Measurements from ENCODE around the gene NOD1.
A peak's percentile ranks its signal among the peaks of the same experiment; 100 is the strongest.

NOD1 gene

DNA sequence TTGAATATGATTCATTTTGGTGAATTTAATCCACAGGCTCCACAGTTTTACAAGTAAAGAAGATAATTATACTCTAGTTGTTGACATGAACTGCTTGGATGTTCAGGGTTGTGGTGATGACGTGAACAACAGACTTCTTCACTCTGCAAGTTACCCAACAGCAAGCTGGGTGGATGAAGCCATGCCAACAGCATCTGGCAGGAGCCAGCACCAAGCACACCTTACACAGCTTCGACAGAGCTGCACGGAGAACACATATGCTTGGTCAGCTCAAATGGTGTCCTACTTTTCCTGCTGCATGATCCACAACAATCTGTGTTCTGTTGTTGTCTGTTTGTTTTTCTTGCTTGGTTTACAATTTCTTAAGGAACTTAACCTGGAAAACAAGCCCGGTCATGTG lies 9.8 kb downstream of the NOD1 start:
- no peak for DNase-seq

DNA sequence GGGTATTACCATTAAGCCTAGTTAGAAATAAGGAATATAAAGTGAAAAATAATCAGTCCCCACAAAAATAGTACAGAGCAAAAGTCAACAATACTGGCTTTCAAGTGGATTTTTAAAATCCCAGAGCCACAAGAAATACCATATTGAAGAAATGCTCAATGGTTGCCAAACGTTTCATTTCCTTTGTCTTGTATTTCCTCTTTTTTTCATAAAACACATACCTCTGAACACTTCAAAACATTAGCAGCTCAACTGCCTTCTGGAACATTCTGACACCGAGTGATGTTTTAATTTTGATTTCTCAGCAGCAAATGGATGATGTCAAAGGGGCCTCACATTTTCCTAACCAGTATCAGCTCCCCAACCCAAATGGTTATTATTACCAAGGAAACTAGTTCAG lies 10.5 kb downstream of the NOD1 start:
- peak in 1 of 2 donors; percentile 34 for DNase-seq

DNA sequence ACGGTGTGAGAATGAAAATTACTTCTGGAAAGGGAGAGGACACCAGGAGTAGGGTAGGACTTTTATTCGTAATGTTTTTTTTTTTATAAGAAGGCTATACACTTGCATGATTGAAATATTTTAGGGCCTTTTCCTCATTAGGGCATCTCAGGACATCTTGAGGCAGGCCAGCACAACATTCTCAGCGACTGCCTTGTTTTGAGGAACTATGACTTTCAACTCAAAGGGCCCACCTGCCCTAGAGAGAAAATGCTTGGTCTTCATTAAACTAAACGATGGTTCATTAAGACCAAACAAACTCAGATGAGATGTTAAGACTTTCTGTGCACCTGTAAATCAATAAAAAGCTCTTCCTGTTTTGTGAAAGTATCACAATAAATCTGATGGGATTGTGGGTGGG lies 11.3 kb downstream of the NOD1 start:
- no peak for DNase-seq

DNA sequence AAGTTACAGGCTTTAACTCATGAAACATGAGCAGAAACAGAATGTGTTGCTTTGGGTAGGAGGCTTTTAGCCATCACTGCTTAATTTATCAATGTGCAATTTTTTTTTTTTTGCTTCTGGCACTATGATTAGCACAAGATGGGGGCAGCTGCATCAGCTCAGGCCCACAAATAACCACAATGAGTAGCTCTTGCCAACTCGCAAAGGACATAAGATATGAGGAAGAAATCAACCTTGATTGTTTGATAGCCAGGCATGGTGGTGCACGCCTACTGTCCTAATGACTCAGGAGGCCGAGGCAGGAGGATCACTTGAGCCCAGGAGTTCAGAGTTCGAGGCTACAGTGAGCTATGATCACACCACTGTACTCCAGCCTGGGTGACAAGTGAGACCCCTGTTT lies 12.3 kb downstream of the NOD1 start:
- DNase-seq: no peak

DNA sequence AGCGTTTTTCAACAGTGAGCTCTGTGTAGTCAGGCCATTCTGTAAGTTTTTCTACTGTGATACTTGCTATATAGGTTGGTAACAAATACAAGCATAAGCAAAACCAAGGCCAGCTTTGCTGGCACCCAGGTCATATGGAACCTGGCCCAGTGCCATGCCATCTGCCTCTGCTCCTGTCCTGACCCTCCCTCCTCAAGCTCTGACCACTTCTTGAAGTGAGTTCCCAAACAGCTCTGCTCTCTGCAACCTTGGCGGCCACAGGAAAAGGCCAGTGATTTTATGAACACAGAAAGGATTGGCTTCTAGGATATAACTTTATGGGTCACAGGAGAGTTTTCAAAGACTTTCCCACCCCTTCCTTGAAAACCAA lies 12.8 kb downstream of the NOD1 start:
- DNase-seq: no peak

DNA sequence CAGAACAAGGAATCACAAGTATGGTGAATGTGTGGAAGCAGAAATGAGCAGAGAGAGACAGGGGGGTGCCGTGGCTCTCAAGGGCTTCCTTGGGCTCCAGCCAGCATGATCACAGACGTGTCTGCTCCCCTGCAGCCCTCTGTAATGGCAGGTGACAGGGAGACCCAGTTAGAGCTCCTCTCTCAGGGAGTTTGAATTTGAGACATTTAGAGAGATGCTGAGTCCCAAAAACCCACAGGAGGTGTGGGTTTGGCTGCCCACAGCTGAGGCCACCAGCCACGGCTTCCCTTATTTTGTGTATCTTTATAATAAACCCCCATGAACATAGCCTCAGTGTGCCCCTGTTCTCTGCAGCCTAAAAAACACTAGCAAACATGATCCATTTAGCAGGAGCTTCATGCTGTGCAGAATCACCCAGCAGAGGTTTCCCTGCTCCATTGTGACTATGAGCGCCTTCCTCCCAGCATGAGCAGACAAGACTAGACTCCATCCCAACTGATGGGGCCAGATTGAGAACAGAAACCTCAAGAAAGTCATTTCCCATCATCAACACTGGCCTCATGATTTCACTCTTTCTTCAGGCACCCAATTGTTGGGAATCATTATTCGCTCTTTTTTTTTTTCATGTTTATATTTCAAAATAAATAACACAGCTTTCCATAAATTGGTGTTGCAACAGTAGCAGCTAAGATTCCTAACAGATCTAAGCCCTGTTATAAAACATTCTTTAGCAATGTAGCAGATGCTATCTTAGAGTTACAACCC lies 13.4 kb downstream of the NOD1 start:
- DNase-seq: no peak

DNA sequence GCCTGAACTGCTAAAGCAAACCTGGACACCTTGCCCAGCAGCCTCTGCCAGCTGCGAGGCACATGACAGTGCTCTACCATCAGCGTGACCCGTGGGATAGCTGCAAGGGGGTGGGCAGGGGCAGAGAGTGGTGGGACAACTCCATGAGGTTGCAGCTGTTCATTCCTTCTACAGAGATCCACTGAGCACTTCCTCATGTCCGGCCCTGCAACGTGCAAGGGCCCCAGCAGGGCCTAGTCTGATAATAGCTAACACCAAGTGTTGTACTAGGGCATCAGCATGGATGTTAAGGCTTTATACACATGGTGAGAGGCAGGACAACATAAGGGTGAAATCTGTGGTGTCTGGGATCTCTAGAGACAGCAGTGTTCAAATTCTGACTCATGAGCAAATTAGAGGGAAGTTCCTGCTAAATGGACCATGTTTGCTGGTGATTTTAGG lies 14.3 kb downstream of the NOD1 start:
- no peak for DNase-seq

DNA sequence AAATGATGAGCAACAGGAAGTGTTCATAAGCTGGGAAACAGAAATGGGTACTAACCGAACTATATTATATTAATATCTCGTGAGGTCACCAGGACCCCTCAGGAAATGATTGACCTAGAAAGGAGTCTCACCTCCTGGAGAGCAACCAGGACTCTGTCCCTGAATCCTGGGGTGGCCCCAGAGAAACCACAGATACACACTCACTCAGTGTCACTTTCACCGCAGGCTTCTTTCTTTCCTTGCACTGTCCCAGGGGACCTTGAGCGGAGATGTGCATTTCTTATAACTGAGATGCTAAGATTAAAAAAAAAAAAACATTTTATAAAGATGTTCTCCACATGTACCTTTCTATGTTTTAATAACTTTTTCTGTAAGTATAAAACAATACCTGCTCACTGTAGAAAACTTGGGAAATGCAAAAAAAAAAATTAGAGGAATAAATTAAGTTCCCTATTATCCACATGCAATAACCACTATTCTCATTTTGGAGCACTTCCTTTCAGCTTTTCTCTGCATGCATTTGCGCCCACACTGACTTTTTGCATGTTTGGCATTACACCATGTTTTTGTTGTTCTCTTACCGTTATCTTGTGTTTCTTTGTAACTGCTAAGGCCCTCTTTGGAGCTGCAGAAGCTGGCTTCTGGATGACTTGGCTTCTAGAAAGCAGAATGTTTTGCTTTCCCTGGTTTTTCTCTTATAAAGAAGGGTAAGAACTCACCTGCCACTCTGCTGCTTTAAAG lies 15.0 kb downstream of the NOD1 start:
- DNase-seq: no peak

DNA sequence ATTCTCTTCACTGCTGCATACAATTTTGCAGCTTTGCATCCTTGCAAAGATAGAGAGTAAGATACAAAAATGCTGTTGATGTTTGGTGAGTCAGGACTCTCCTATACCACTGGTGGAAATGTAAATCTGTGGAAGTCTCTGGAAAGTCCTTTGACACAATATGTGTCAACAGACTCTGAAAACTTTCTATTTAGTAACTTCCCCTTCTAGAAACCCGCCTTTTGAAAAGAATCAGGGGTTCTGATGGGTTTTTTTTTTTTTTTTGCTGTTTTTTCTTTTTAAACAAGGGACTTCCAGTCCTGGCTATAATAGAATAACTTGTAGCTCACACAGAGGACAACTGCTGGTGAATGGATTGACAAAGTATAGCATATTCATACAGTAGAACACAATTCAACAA lies 16.4 kb downstream of the NOD1 start:
- DNase-seq: no peak

DNA sequence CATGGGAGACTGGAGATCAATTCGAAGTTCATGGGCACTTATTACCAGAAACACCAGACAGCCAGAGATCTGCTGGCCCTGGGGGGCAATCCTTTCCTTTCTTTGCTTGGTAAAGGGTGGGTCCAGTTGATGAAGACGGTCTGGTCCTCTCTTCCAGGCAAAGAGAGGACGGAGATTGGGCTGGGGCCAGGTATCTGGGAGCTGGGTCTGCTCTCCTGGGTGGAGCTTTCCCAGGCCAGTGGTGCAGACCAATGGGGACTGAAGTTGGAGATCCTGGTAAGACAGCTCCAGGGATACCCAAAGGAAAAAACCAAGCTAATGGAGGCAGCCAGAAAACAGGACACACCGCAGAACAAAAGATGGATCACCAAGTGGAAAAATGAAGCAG lies 18.3 kb downstream of the NOD1 start:
- DNase-seq: no peak

DNA sequence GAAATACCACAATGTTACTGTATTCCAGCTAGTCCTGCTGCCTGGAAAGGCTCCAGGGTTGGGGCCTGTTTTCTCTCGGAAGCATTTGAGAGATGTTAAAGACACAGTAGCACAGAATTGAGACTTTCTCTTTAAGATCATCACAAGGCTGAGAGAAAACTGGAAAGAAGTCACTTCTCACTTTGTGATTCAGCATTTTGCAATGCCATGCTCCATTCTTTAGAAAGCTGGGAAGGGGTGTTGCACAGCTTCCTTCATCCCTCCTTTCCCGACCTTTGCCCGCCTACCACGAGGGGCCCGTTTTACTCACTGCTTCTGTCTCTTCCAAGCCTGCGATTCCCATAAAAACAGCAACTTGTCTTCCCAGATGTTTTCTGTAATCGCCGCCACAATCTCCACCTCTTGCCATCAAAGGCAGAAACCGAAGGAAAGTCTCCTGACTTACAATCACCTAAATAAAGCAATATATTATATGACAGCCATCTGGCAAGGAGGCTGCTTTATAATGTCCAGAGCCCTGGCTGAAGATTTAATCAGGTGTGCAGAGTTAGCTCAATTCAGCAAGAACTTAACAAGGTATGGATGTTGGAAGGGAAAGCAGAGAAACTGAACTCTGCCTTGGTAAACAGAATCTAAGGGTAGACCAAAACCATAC lies 18.9 kb downstream of the NOD1 start:
- no peak for DNase-seq

DNA sequence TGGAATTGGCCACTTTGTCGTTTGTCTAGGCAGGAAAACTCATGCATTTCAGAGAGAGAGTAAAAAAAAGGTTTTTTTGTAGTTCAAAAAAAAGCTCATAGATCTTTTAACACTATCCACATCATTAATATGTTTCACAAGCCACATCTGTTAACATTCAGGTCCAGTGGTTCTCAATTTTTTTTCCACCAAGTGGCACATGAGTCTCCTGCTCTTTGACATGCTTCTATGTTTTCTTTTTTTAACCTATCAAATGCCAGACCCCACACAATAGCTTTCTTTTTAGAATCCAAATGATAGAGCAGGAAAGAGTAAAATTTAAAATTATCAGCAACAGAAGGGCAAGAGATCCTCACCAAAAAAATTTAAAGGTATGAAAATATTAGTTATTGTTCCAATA lies 20.3 kb downstream of the NOD1 start:
- no peak for DNase-seq

DNA sequence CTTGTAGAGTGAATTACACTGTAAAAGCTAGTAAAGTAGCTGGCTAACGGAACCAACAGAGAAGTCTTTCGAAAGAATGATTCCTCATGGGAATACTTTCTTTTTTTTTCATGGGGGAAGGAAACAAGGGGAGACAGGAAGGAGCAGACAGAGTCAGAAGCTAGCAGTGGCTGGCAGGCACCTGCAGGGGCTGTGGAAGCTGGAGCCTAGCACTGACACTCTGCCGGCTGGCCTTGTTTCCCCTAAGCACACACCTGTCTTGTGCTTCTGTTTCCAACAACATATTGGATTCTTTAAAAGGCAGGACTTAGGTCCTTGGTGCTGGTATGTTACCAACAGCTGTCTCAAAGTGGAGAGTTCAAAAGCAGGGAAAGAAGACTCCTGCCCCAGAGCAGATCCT lies 24.7 kb downstream of the NOD1 start:
- DNase-seq: no peak

DNA sequence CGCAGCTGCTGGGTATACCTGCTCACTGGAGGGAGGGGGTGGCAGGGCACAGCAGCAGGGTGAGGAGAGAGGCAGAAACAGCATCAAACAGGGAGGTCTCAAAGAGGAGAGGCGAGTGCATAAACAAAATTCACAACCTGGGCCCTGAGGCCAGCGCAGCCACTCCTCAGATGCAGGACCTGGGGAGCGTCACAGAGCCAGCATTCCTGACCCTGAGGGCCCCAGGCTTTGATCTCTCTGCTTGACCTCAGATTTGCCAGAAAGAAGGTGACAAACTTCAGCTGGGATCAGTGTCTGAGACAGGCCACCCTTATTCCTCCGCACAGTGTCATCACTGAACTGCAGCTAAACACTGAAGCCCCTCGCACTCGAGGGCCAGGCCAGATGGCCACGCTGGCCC lies 25.6 kb downstream of the NOD1 start:
- no peak for DNase-seq

DNA sequence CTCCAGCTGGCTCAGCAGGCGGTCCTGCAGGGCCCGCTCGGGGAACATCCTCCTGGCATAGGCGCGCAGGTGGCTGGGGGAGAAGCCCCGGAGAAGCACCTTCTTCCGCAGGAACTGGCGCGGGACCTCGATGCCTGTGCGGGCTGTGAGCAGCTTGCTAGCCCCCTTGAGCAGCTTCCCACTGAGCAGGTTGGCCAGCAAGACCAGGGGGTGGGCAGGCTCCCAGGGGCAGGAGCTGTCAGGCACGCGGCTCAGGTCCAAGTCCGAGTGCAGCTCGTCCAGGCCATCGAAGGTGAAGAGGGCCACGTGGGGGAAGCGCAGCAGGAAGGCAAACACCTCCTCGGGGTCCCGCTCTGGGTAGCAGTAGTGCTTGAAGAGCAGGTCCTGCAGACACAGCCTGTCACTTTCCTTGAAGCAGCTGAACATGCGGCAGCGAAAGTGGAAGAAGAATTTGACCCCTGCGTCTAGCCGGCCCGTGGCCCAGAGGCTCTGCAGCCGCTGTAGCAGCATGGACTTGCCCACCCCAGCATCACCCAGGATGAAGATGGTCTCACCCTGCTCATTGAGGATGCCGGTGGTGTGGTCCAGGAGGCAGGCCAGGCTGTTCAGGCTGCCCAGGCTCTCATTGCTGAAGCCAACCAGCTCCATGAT lies 26.2 kb downstream of the NOD1 start:
- DNase-seq: no peak

DNA sequence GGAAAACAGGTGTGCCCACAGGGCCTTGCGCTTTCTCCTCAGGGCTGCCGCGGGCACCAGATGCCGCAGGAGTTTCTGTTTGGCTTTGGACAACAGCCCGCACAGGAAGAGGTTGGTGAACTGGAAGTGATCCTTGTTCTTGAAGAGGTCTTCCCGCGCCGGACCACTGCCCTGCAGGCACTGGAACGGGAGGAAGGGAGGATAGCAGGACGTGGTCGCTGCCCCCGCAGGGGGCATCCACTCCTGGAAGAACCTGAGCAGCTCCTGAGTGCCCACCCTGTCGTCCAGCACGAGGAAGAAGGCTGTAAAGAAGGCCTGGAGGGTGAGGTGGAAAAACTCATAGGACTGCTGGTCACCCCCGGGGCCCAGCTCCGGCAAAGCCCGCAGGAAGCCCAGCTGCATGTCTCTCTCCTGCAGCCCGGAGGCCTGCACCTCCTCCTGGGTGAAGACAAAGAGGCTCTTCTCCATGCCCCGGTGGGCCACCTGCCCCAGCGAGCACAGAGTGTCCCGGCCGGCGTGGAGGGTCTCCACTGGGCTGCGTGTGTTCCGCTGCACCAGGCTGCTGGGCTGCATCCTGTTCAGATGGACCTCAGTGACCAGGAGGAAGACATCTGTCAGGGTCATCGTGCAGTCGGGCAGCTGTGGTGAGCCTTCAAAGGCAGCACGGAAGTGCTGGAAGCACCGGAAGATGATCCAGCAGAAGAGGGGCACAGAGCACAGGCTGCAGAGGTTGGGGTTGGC lies 26.9 kb downstream of the NOD1 start:
- no peak for DNase-seq

DNA sequence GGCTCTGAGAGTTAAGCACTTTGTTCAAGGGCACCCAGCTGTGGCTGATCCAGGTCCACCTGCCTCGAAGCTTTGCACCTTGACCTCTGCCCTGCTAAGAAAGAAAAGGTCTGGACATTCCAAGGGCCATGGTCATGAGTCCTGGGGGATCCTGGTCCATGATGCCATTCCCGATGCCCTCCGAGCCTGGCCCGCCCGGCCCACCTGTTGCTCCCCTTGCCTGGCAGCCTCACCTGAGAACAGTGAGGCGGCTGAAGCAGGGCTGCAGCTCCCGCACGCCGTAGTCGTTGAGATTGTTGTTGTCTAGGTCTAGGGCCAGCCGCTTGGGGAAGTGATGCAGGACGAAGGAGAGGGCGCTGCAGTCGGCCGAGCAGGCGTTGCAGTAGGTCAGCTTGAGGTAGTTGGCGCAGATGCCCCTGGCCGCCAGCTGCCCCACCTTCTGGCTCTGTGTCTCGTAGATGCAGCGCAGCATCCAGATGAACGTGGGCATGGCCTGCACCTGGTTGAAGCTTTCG lies 27.5 kb downstream of the NOD1 start:
- DNase-seq: no peak

DNA sequence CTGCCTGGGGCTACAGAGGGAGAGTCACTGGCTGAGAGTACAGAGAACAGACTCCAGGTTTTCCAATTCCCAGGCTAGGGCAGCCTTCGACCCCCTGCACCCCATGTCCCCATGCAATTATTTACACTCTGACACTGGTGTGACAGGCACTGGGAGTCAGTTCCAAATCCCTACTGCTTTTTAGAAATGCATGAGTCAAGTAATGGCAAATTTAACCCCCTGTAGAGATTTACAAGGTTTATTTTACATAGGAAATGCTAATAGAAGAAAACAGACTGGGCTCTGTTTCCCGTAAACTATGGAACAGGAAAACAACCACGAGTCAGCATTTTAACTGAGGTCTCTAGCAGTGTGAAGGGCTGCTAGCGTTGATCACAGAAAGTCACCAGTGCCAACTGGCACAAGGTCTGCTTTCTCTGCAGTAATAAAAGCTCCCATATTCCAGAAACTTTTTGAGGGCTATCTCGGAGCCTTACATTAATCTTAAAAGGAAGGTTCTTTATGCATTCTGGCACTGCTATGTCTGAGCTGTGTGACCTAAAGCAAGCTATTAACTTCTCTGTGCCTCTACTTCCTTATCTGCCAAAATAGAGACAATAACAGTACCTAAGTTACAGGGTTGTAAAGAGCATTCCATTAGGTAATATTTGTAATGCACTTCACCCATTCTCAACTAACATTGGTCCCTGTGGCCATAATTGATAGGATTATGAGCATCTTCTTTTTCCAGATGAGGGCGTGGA lies 28.2 kb downstream of the NOD1 start:
- DNase-seq: no peak

DNA sequence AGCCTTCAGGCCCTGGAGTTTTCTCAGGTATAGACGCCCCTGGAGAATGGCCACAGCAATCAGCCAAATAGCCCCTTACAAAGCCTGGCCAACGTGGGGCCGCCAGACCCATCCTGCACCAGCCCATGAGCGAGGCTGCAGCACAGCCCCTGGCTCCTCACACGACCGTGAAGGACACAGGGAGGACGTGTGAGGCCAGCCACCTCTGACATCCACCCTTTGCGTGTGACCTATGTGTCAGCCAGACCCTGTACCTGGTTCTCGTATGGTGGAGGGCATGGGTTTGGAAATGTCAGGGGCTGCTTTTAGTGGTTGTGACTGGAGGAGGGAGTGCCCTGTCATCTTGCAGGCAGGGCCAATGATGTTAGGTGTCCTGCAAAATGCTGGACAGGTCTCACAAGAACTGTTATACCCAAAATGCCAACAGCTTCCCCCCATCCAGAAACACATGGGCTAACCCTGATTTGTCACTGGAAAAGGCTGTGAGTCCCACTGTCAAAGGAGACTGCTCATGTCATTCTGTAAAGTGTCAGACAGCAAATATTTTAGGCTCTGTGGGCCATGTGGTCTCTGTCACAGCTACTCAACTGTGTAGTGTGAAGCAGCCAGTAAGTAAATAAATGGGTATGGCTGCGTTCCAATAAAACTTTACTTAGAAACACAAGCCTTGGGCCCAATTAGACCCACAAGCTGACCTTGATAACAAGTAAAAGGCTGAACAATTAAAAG lies 30.0 kb downstream of the NOD1 start:
- no peak for DNase-seq

DNA sequence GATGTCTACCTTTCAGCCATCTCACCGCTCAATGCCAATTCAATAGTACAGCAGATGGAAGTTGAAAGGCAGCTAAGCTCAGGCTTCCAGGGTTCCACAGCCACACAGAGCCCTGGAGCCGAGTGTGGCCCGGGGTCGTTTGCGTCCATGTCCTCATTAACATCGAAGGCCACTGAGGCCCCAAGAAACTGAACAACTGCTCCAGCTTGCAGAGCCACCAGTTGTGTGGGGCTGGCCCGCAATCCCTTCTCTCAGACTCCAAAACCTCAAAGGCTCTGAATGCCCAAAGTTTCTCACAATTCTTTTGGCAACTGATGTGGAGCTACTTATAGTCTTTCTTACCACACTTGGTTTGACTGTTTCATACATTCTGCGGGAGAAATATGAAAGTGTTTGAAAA lies 31.1 kb downstream of the NOD1 start:
- DNase-seq: no peak

DNA sequence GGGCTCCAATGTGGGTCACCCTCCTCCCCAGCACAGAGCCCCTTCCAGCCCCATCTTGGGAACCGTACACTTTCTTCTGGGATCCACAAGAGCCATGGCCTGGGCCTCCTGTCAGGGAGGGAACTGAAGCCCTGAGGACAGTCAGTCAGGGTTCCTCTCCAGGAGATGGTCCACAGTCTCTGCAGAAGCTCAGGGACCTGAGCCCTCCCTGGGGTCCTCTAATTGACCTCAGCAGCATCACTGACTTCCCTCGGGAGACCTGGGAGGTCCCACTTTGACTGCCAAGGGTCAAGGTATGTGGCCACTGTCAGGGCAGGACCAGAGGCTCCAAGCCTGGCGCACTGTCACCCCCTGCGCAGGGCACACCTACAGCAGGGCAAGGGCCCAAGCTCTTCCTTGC lies 32.3 kb downstream of the NOD1 start:
- DNase-seq: no peak
